GM19351 (cell line): ENCODE data around the gene TLCD3A.
"Not testable (repeated sequence)": the region's sequence is repeated elsewhere in the genome, so short reads cannot be mapped to it uniquely, and the experiment has no call there.

Source experiments
- ATAC-seq: cut with Tn5 transposase; IDR thresholded peaks from one replicate; pipeline ENCODE4 v1.9.1; 2021; ENCODE audit warnings: mild to moderate bottlenecking, moderate library complexity; ENCODE audit not compliant: unreplicated experiment

Gene TLCD3A

DNA sequence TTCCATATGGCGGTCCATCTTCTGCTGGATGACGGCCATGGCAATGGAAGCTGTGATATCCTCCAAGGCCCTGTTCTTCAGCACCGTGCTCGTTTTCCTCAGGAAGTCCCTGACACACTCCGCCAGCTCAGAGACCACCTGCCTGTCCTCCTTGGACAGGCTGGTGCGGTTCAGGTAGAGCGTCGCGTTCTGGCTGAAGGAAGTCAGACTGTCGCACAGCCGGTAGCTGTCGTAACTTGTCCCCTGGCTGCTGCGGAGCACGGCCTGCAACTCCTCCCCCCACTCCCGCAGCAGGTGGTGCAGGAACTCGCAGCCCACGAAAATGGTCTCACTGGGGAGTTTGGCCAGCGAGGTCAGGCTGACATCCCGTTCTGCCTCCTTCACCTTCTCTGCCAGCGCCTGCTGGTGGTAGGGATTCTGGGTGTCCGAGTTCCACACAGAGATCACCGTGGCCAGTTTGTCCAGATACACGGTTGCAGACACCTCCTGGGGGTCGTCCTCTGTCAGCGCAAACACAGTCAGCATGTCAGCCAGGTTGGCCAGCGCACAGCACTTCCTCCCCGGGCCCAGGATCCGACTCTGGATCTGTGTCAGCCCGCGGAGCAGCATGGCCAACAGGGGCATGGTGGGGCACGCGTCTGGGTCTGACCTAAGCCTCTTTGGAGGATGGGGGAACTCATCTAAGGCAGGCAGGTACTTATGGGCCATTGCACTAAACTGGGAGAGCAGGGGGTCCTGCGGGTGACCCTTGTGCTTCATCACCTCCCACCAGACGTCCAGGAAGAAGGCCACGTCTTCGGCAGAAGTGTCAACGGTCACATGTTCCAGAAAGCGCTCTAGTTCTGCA, 14.6 kb downstream of the TLCD3A start:
- no peak for ATAC-seq

DNA sequence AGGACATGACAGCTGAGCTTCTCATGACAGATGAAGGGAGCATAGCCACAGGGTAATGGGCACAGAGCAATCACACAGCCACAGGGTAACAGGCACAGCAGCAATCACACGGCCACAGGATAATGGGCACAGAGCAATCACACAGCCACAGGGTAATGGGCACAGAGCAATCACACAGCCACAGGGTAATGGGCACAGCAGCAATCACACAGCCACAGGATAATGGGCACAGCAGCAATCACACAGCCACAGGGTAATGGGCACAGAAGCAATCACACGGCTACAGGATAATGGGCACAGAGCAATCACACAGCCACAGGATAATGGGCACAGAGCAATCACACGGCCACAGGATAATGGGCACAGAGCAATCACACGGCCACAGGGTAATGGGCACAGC, 16.2 kb downstream of the TLCD3A start:
- not testable (repeated sequence) for ATAC-seq

DNA sequence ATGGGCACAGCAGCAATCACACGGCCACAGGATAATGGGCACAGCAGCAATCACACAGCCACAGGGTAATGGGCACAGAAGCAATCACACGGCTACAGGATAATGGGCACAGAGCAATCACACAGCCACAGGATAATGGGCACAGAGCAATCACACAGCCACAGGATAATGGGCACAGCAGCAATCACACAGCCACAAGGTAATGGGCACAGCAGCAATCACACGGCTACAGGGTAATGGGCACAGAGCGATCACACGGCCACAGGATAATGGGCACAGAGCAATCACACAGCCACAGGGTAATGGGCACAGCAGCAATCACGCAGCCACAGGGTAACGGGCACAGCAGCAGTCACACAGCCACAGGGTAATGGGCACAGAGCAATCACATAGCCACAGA, 17.0 kb downstream of the TLCD3A start:
- not testable (repeated sequence) for ATAC-seq

DNA sequence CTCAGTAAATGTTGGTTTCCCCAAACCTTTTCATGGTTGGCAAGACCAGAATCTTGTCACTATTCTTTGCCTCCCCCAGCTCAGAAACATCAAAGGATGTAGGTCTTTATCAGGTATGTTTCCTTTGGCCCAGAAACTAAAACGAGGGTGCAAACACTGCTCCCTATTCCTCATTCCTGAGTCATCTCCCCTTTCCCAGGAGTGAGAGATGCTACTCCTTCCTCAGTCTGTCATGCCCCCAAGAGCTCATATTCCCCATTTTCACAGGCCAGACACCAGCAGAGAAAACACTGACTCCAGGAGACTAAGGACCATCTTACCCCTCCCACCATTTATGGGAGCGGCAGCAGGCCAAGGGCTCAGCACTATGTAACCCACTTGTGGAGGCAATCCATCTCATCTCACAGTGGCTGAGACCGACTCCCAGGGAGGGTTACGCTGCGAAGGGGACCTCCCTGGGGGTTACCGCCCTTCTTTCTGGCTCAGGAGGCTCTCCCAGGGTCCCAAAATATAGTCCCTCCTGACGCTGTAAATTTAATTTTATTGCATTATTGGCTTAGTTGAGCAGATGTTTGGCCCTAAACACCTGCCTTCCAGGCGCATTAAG, 18.1 kb downstream of the TLCD3A start:
- ATAC-seq = no peak

- ATAC-seq = peak; percentile 26
Observed at GRCh38 chr17:751269-752001, 19.0 kb downstream of the TLCD3A start.

DNA sequence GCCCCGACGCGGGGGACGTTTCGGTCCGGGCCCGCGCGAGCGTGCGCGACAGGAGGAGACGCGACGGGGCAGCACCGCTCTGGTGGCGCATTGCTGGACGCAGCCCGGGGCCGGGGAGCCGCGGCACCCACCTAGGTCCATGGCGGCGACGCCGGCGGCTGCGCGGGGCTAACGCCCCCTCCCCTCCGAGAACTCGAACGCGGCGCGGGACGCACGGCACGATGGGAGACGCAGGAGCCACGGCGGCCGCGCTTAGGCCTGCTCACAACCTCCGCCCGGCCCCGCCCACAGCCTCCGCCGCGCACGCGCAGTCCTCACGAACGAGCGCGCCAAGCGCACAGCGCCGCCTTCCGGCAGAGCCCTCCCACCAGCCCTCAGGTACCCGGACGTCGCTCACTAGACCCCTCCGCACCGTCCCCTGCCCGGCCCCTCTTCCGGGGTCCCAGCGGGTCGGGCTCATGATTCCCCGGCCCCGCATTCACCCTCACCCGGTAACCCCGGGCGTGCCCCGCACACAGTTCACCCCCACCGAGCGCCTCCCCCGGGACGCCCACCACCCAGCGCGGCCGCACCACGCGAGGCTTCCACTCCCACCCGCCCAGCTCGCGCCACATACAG, 19.7 kb downstream of the TLCD3A start, which contains the start of gene GEMIN4:
Gene GEMIN4 (minus strand): TSS at position 263 of the 618 bp plus-strand sequence. CDS start 122 bp downstream, at position 141.
- peak; percentile 82 for ATAC-seq

- ATAC-seq = no peak
Observed at GRCh38 chr17:752620-753219, 20.3 kb downstream of the TLCD3A start.

DNA sequence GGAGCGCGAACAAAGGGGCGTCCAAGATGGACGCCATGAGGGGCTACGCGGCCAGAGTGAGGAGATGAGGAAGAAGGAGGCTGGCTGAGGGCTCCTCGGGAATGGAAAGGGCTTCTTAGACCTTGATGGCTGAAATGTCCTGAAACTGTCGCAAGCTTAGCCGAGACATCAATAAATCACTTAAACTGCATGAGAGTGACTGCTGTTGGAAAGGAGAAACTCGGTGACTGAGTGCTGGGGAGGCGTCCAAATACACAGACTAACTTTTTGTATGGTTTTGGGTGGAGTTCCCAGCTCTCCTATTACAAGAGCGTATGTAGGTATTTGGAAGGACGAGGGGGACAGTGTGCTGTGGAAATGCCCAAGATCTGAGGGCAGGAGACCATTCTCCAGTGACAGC, 21.0 kb downstream of the TLCD3A start:
- no peak for ATAC-seq

- not testable (repeated sequence) for ATAC-seq
Observed at GRCh38 chr17:755319-755961, 23.0 kb downstream of the TLCD3A start.

DNA sequence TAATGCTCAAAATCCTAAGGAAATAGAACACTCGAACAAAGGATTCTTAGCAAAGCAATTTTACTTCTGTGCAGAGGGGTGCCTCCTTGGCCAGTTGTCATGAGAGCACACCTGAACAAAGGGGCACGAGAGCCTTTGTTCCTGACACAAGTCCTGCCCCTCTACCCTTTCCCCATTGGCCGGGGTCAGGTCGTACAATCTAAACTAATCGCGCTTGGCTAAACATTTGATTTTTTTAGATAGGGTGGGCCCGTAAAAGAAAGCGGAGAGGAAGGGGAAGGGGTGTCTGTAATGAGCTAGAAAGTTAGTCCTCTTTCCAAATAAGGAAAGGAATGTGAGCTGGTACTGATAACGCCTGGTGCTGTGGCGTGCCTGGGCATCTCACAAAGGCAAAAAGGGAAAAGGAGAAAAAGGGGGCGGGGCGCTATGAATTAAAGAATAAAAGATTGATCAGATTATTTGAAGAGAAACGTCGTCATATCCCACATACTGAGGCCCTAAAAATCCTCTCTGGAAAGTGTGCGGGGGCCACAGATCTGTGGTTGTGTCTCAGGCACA, 23.7 kb downstream of the TLCD3A start:
- ATAC-seq = not testable (repeated sequence)

DNA sequence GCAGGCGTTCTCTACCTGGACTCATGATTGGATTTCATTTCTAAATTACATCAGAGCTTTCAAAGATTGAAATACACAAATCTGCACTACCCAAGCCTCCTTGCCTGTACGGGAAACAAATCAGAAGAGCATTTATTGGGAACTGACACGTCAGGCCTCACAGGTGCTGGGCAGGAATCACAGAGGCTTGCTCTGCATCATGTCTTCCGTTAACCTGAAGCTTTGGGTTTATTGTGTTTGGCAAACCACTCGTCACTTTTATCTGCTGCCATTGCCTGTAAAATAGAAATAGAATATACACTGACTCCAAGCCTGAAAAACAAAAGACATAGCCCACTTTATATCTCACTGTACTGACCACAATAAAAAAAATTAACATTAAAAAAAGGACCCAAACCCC, 27.6 kb downstream of the TLCD3A start:
- no peak for ATAC-seq

DNA sequence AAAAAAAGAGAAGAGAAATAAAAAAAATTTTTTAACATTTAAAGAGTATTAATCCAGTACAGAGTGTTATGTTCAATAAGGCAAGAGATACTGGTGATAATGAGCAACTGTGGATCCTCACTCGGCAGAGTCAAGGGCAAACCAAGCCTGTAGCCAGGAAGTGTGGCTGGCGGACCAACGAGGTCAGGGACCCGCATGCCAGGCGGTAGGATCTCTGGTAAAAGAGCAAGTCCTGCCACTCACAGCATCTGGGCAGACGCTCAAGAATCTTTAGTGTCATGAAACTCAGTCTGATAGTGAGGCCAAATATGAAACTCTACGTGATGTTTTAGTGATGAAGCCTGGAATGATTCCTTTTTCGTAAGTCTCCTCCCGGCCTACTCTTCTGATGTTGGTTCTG, 28.0 kb downstream of the TLCD3A start:
- no peak for ATAC-seq

GRCh38 chr17:767076-767475, 34.7 kb downstream of the TLCD3A start:
- ATAC-seq = no peak

GRCh38 chr17:773016-773415, 40.6 kb downstream of the TLCD3A start:
- no peak for ATAC-seq

DNA sequence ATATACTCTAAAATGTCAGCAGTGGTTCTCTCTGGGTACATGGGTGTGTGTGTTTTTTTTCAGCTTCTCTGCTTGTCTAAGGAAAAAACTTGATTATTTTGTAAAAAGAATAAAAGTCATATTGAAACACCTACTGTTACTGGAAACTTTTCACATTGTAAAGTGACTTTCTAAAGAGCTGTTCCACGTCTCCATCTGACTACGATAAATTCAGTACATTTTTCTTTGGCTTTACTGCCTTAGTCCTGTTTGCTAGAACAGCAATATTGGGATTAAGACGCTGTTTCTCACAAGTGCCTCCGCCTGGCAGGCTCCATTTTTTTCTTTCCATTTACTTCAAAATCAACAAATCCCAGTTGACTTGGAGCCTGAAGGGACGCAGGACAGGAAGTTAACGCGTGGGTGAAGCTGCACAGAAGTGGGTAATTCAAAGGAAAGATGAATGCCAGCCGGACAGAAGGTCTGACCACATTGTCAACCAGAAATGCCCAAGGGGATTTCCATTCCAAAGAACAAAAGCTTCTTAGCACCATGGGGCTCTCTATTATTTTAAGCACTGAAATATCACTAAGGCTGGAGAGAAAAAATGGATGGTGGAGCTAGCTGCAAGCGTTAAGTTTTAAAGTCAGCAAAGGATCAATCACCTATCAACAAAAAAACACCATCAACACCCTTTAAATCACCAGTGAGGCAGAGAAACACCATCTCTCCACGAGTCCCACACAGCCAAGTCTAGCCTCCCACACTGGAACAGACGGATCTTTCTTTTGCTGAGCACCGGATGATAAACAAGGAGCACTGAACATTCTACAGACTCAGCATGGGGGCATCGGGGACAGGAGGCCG, 41.3 kb downstream of the TLCD3A start:
- ATAC-seq = no peak

- ATAC-seq = no peak
Observed at GRCh38 chr17:774313-774584, 41.9 kb downstream of the TLCD3A start.

DNA sequence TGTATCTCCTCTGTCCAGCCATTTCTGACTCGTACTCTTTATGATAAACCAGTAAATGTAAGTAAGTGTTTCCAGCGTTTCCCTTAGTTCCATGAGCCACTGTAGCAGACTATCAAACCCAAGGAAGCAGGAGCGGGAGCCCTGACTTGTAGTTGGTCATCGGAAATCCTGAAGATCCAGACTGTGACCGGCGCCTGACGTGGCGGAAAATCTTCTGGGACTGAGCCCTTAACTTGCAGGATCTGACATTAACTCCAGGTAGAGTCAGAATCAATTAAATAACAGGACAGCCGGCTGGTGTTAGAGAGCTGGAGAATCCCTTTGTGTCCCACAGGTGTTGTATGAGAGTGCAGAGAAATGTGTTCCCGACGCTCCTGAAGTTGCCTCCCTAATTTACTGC, 45.7 kb downstream of the TLCD3A start:
- no peak for ATAC-seq

GRCh38 chr17:781805-782731, 49.7 kb downstream of the TLCD3A start, which contains the start of the genes GLOD4 and MRM3:
Gene GLOD4, minus strand, starts transcription at chr17:782280. Its CDS starts 25 bp downstream, at chr17:782255.
Gene MRM3, plus strand, starts transcription at chr17:782353. Its CDS starts 26 bp downstream, at chr17:782379.
- peak; percentile 91 for ATAC-seq
